NCI-H82 treated with DMSO at 0.1 percent for 48 hours (cell line): ENCODE data around the gene ZSWIM1.
A peak's percentile ranks its signal among the peaks of the same experiment; 100 is the strongest.
"Not testable (repeated sequence)": the region's sequence is repeated elsewhere in the genome, so short reads cannot be mapped to it uniquely, and the experiment has no call there.

Source experiments
- DNase-seq: peaks from one replicate; lab custom pipeline; 2025; ENCODE audit not compliant: unreplicated experiment; lab: John Stamatoyannopoulos, UW

Gene ZSWIM1

DNA sequence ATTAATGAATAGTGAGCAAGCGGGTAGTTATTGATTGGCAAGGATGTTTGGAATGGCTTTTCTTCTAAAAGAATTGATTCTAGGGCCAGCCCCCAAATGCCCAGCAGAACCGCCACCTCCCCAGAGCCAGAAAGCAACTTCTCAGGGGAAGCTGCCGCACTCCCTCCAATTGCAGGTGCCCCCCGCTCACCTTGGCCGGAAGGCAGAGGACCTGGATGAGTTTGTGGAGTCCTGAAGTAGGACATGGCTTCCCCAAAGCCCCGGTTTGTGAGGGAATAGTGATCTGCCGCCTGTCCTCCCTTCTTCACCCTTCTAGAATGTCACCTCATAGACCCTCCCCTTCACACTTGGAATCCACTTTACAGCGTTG lies 6.3 kb downstream of the ZSWIM1 start, which contains the start of gene SPATA25:
TSS of gene SPATA25 (minus strand) at position 277 of the 370 bp plus-strand sequence. CDS start at position 245, 32 bp downstream.
- DNase-seq: no peak

DNA sequence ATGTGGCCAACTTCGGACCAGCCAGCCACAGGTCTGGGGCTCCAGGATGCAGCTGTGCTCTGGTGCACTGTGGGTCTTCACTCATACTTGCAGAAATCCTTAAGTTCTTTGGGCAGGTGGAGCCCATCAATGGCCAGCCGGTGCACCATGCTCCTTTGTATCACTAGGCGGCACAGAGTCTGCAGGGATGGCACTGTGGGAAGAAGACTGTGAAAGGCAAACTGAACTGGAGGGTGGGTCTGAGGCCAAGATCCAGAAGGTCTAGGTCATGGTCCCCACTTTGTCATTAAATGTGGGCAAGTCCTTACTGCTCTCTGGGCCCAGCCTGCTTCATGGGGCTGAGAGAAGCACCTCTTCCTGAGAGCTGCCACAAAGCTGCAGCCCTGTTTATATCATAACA lies 7.7 kb downstream of the ZSWIM1 start:
- no peak for DNase-seq

DNA sequence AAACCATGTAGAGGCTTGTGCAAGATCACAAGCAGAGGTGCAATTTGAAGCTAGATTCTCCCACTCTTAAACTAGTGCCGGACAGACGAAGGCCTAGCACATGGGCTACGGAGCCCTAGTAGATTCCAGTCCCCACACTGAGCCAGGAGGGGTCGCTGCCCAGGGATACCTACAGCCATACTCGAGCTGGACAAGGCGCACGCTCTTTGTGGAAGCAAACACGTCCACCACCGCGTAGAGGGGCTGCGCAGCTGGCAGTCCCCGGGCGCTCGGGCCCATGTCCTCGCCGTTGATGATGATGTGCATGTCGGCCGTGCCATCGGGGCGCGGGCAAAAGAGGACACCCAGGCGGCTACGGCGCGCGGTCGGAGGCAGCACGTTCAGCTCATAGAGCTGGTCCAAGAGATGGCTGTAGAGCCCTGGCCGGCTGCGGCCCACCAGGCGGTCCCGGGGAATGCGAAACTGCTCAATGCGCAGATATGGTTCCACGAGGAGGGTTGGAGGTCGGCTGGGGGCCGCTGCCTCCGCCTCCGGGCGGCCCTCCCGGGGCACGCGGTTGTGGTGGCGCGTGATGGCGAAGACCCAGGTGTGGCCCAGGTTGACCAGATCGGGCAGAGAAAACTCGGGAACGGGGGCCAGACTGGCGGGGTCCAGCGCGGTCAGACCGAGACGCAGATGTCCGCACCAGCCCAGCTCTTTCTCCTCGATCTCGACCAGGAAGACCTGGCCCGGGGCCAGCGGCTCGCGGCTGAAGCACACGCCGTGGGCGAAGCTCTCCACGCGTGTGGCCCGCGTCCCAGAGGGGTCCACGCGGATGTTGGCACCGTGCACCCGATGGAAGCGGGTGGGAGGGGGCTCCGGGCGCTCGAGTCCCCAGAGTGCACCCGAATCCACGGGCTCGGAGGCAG lies 9.3 kb downstream of the ZSWIM1 start:
- peak; percentile 82 for DNase-seq

DNA sequence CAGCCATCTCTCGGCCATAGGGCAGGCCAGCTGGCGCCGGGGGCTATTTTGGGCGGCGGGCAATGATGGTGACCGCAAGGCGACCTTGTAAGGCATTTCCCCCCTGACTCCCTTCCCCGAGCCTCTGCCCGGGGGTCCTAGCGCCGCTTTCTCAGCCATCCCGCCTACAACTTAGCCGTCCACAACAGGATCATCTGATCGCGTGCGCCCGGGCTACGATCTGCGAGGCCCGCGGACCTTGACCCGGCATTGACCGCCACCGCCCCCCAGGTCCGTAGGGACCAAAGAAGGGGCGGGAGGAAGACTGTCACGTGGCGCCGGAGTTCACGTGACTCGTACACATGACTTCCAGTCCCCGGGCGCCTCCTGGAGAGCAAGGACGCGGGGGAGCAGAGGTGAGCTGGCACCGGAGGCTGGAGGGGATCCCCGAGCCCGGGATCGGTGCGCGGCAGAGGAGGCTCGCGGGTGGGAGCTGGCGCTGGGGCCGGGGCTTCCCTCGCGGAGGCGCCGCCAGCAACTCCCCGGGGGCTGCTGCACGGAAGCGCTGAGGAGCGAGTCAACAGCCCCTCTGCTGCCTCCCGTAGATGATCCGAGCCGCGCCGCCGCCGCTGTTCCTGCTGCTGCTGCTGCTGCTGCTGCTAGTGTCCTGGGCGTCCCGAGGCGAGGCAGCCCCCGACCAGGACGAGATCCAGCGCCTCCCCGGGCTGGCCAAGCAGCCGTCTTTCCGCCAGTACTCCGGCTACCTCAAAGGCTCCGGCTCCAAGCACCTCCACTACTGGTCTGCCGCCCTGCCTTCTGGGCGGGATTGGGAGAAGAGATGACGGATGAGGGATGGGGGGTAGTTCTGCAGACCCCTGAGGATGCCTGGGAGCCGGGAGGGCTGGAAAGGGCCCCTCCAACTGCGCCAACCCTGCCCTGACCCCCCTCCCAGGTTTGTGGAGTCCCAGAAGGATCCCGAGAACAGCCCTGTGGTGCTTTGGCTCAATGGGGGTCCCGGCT lies 10.3 kb downstream of the ZSWIM1 start, which contains the start of the genes CTSA and NEURL2:
TSS of gene CTSA (plus strand) at position 351 of the 999 bp plus-strand sequence. CDS start at position 585, 234 bp downstream.
TSS of gene NEURL2 (minus strand) at position 224 of the 999 bp plus-strand sequence. CDS start at position 7, 217 bp downstream.
- peak; percentile 72 for DNase-seq

DNA sequence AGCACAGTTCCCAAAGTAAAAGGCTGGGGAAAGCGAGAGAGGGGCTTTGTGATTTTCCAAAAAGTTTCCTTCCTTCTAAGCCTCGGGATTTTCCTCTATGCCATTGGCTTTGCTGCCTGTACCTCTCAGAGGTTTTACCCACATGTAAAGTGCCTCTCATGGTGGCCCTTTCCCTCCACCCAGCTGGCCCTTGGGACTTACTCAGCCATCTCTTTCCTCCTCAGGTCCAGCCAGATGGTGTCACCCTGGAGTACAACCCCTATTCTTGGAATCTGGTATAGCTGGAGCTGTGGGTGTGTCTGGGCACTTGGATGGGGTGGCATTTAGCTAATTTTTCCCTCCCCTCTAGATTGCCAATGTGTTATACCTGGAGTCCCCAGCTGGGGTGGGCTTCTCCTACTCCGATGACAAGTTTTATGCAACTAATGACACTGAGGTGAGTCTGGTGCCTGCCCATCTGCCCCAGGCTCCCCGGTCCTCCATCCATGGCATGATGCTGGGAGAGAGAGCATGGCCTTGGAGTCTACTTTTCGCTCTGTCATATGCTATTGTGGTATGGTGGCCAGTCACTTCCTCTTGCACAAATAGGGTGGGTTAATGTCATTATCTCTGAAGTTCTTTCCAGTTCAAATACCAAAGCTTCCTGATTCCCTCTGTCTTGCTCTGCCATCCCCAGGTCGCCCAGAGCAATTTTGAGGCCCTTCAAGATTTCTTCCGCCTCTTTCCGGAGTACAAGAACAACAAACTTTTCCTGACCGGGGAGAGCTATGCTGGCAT lies 11.2 kb downstream of the ZSWIM1 start:
- no peak for DNase-seq

DNA sequence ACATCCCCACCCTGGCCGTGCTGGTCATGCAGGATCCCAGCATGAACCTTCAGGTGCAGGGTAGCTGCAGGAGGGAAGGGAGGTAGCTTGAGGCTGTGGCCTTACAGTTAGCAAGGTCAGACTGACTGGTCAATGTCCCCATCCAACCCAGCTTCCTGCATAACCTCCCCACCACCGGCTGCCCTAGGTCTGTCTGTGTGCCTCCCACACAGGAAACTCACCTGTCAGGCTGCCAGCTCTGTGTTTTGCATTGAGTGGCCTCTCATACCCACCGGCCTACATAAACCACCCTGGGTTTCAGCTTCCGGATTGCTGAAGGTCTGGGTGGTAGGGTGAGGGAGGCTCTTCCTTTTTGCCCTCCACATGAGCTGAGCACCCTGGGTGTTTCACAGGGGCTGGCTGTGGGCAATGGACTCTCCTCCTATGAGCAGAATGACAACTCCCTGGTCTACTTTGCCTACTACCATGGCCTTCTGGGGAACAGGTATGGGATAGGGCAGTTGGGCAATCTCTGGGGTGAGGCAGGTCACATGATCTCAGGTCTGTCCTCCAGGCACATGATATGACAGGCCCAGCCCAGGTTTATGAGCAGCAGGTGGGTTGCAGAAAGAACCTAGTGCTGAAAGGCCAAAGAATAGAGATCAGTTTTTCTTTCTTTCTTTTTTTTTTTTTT lies 11.9 kb downstream of the ZSWIM1 start:
- DNase-seq: no peak

- DNase-seq: no peak
Observed at GRCh38 chr20:45893831-45894230, 12.8 kb downstream of the ZSWIM1 start.

GRCh38 chr20:45894797-45895196 lies 13.8 kb downstream of the ZSWIM1 start:
- no peak for DNase-seq

- no peak for DNase-seq
Observed at GRCh38 chr20:45896641-45897161, 15.7 kb downstream of the ZSWIM1 start.

DNA sequence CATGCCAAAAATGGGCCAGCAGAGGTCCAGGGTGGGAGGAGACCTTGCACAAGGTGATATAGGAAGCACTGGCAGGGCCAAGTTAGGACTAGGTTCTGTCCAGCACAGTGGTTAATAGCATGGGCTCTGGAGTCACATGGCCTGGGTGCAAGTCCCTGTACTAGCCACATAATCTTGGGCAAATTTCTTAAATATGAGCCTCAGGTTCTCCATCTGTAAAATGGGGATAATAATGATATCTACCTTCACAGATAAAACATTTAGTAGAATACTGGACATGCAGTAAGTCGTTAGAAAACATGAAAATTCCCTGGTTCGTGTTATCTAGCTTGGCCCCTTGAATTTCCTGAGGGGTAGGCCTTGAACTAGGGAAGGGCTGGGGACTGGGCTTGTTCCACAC lies 16.3 kb downstream of the ZSWIM1 start:
- DNase-seq: no peak

- DNase-seq: no peak
Observed at GRCh38 chr20:45897692-45898091, 16.7 kb downstream of the ZSWIM1 start.

- DNase-seq: no peak
Observed at GRCh38 chr20:45898285-45898684, 17.3 kb downstream of the ZSWIM1 start.

GRCh38 chr20:45899046-45899835 lies 18.2 kb downstream of the ZSWIM1 start:
- no peak for DNase-seq

DNA sequence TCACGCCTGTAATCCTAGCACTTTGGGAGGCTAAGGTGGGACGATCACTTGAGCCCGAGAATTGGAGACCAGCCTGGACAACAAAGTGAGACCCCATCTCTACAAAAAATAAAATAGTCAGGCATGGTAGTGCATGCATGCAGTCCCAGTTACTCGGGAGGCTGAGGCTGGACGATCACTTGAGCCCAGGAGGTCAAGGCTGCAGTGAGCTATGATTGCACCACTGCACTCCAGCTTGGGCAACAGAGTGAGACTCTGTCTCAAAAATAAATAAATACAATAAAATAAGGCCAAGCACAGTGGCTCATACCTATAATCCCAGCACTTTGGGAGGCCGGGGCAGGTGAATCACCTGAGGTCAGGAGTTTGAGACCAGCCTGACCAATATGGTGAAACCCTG lies 20.3 kb downstream of the ZSWIM1 start:
- DNase-seq: not testable (repeated sequence)

DNA sequence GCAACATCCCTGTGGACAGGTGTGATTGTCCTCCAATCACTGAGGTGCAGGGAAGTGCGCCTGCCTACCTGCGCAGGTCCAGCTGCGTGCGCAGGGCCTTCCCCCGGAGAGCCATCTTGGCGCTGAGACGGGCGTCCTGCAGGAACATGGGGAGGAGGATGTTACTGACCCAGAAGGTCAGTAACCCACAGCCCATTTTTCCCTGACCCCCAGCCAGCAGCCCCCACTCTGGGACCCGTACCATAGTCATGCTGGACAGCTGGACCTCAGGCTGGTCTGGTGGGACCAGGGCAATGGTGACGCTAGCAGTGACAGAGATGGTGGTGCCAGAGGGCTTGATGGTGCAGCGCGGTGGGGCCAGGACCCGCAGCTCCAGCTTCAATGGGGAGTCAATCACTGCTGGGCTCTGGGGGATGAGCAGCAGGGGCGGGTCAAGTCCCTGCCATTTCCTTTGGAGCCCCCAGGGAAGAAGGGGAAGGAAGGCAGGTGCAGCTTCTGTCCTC lies 21.2 kb downstream of the ZSWIM1 start:
- no peak for DNase-seq

- no peak for DNase-seq
Observed at GRCh38 chr20:45904583-45905504, 23.8 kb downstream of the ZSWIM1 start.

DNA sequence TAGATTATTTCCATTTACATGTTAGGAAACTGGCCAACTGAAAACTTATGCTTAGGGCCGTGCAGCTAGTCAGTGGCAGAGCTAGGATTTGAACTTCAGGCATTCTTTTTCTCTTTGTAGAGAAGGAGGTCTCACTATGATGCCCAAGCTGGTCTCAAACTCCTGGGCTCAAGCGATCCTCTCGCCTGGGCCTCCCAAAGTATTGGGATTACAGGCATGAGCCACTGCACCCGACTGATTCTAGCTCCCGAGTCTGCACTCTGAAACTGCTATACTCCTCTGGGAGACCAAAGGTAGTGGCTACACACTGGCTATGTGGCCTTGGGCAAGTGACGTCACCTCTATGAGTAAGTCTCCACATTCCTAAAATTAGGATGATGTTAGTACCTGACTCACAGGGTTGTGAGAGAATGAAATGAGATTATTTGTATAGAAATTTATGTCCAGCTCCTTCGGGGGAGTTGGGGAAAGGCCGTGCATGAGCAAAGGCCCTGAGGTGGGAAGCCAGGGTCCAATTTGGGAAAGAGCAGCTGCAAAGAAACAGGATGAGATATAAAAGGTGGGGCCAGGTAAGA lies 24.6 kb downstream of the ZSWIM1 start:
- no peak for DNase-seq
